ENCODE results near the gene DNAJC13.
A peak's percentile ranks its signal among the peaks of the same experiment; 100 is the strongest.
"Not testable (repeated sequence)": the region's sequence is repeated elsewhere in the genome, so short reads cannot be mapped to it uniquely, and the experiment has no call there.

Gene DNAJC13

GRCh38 chr3:132382688-132383194 lies 34.6 kb upstream of the DNAJC13 start:
- no peaks in the 10 kb centered on the region for H3K36me3 ChIP-seq (ENCODE audit: control insufficient read depth, insufficient read depth, low read length)
- peaks cover 20% of the 10 kb centered on the region for H3K4me1 ChIP-seq (ENCODE audit: control insufficient read depth, insufficient read depth, low read length)
- H3K27me3 ChIP-seq (ENCODE audit: control insufficient read depth, insufficient read depth, low read length): no peaks in the 10 kb centered on the region
- peak overlapping the region; percentile 92 for H3K27ac ChIP-seq (ENCODE audit: low read depth, low read length)
- H3K9me3 ChIP-seq (ENCODE audit: control insufficient read depth, insufficient read depth, low read length): peaks cover 4% of the 10 kb centered on the region; the same call in 1 of the 2 replicates
- H3K4me3 ChIP-seq (ENCODE audit: low read depth, low read length): peak overlapping the region; percentile 47
- no peak overlapping the region for H3K9ac ChIP-seq (ENCODE audit: low read depth, low read length)

DNA sequence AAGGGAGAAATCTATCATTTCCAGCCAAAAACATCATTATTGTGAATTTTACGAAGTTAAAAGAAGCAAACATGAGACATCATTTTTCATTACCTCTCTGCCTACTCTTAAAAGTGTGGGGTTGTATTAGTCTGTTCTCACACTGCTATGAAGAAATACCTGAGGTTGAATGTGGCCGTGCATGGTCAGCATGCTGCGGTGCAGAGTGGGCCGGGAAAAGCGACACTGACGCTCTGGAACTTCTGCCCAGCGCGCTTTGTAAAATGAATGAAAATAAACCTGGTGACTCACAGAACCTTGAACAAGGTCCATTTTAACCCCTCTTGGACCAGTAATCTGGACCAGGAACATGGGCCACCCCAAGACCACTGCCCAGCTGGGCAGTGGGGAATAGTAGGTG lies 31.0 kb upstream of the DNAJC13 start:
- Histone ChIP-seq H3K9ac (ENCODE audit: low read depth, low read length) (no peak overlapping the region), H3K4me1 (ENCODE audit: control insufficient read depth, insufficient read depth, low read length) (peaks cover 17% of the 10 kb centered on the region), H3K36me3 (ENCODE audit: control insufficient read depth, insufficient read depth, low read length) (no peaks in the 10 kb centered on the region), H3K9me3 (ENCODE audit: control insufficient read depth, insufficient read depth, low read length) (no peaks in the 10 kb centered on the region), H3K27me3 (ENCODE audit: control insufficient read depth, insufficient read depth, low read length) (no peaks in the 10 kb centered on the region), H3K4me3 (ENCODE audit: low read depth, low read length) (no peak overlapping the region), H3K27ac (ENCODE audit: low read depth, low read length) (no peak overlapping the region)

DNA sequence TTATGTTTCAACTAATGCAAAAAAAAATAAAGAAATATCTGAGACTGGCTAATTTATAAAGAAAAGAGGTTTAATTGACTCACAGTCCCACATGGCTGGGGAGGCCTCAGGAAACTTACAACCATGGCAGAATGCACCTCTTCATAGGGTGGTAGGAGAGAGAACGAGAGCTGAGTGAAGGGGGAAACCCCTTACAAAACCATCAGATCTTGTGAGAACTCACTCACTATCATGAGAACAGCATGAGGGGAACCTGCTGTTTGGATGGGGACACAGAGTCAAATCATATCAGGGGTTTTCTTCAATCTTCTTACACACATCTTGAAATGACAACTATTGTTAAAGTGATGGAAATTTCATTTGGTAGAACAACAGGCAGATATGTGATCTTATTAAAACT lies 24.6 kb upstream of the DNAJC13 start:
- H3K36me3 ChIP-seq (ENCODE audit: control insufficient read depth, insufficient read depth, low read length); H3K27me3 ChIP-seq (ENCODE audit: control insufficient read depth, insufficient read depth, low read length); H3K27ac ChIP-seq (ENCODE audit: low read depth, low read length); H3K9me3 ChIP-seq (ENCODE audit: control insufficient read depth, insufficient read depth, low read length); H3K9ac ChIP-seq (ENCODE audit: low read depth, low read length); H3K4me3 ChIP-seq (ENCODE audit: low read depth, low read length); H3K4me1 ChIP-seq (ENCODE audit: control insufficient read depth, insufficient read depth, low read length): not testable (repeated sequence)

DNA sequence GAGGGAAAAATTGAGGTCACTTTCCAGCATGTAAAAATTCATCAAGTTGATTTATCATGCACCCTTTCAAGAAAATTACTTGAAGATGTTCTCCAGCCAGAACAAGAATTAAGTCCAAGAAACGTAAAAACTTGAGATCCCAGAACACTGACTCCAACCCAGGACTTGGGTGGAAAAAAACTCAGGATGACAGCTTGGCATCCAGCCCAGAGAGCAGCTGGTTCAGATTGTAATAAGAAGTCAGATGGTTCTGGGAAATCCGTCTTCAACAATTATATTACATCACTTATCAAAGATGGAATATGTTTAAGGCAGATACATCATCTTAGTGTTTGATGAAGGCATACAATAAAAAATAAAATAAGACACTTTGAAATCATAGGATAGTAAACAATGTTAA lies 23.0 kb upstream of the DNAJC13 start:
- Histone ChIP-seq H3K27ac (ENCODE audit: low read depth, low read length) (no peak overlapping the region), H3K4me1 (ENCODE audit: control insufficient read depth, insufficient read depth, low read length) (no peaks in the 10 kb centered on the region), H3K9ac (ENCODE audit: low read depth, low read length) (no peak overlapping the region), H3K27me3 (ENCODE audit: control insufficient read depth, insufficient read depth, low read length) (no peaks in the 10 kb centered on the region), H3K4me3 (ENCODE audit: low read depth, low read length) (no peak overlapping the region), H3K9me3 (ENCODE audit: control insufficient read depth, insufficient read depth, low read length) (no peaks in the 10 kb centered on the region), H3K36me3 (ENCODE audit: control insufficient read depth, insufficient read depth, low read length) (no peaks in the 10 kb centered on the region)

DNA sequence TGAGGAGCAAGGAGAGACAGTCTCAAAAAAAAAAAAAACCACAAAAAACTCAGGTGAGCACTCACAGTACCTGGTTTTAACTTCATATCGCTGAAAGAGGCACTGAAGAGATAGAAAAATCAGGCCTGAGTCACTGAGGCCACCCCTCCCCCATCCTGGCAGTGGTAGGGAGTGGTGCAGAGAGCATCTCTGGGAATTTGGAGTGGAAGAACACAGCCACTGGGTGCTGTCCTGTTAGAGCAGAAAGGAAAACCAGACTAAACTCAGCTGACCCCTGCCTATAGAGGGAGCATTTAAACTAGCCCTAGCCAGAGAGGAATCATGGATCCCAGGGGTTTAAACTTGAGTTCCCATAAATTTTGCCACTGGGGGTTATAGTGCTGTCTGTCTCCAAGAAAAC lies 22.2 kb upstream of the DNAJC13 start:
- H3K4me3 ChIP-seq (ENCODE audit: low read depth, low read length): no peak overlapping the region
- H3K4me1 ChIP-seq (ENCODE audit: control insufficient read depth, insufficient read depth, low read length): no peaks in the 10 kb centered on the region
- H3K36me3 ChIP-seq (ENCODE audit: control insufficient read depth, insufficient read depth, low read length): no peaks in the 10 kb centered on the region
- H3K9me3 ChIP-seq (ENCODE audit: control insufficient read depth, insufficient read depth, low read length): no peaks in the 10 kb centered on the region
- no peak overlapping the region for H3K27ac ChIP-seq (ENCODE audit: low read depth, low read length)
- H3K9ac ChIP-seq (ENCODE audit: low read depth, low read length): no peak overlapping the region
- H3K27me3 ChIP-seq (ENCODE audit: control insufficient read depth, insufficient read depth, low read length): no peaks in the 10 kb centered on the region

GRCh38 chr3:132396255-132396654 lies 21.0 kb upstream of the DNAJC13 start:
- no peak overlapping the region for H3K9ac ChIP-seq (ENCODE audit: low read depth, low read length)
- no peaks in the 10 kb centered on the region for H3K27me3 ChIP-seq (ENCODE audit: control insufficient read depth, insufficient read depth, low read length)
- H3K9me3 ChIP-seq (ENCODE audit: control insufficient read depth, insufficient read depth, low read length): no peaks in the 10 kb centered on the region

GRCh38 chr3:132396776-132397175 lies 20.5 kb upstream of the DNAJC13 start:
- not testable (repeated sequence) for H3K4me3 ChIP-seq (ENCODE audit: low read depth, low read length); H3K9ac ChIP-seq (ENCODE audit: low read depth, low read length); H3K27me3 ChIP-seq (ENCODE audit: control insufficient read depth, insufficient read depth, low read length); H3K4me1 ChIP-seq (ENCODE audit: control insufficient read depth, insufficient read depth, low read length); H3K27ac ChIP-seq (ENCODE audit: low read depth, low read length); H3K36me3 ChIP-seq (ENCODE audit: control insufficient read depth, insufficient read depth, low read length); H3K9me3 ChIP-seq (ENCODE audit: control insufficient read depth, insufficient read depth, low read length)

More at GRCh38 chr3:132396255-132396654, 21.0 kb upstream of the DNAJC13 start:
- Histone ChIP-seq H3K4me3 (ENCODE audit: low read depth, low read length) (no peak overlapping the region), H3K4me1 (ENCODE audit: control insufficient read depth, insufficient read depth, low read length) (no peaks in the 10 kb centered on the region), H3K36me3 (ENCODE audit: control insufficient read depth, insufficient read depth, low read length) (no peaks in the 10 kb centered on the region), H3K27ac (ENCODE audit: low read depth, low read length) (no peak overlapping the region)

DNA sequence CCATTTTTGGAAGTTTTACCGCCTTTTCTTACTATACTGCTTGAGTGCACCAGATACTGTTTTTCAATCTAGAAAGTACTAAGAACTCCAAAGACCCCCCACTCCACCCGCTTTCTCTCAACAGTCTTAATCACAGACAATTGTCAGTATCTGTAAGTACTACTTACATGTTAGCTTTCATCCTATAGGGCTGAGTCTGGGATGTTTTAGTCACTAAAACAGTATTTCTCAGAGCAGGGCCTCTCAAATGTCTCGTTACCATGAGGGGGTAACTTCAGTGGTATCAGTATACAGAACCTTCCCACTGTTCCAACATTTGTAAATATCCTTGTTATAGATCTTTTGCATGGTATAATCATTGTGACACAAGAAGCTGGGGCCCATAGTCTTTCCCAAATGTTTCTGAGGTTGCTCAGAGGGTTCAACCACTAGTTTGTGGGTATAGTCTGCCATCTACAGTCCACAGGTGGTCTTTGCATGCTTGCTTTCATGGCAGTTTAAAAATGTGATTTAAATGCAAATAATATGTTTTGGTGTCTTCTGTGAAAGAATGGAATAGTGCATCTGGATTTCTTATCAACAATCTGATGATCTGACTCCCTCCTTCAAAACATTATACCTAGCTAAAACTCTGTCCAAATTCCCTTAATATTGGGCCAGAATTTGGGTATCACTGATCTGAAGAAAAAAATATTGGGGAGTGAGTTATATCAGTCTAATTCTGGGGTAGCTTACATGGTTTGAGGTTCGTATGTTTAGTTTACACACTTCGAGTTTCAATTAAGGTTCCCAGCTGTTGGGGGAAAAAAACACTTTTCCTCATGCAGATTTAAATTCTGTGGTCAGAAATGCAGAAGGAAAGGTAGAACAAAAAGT lies 18.0 kb upstream of the DNAJC13 start:
- Histone ChIP-seq H3K9ac (ENCODE audit: low read depth, low read length) (no peak overlapping the region), H3K4me1 (ENCODE audit: control insufficient read depth, insufficient read depth, low read length) (no peaks in the 10 kb centered on the region), H3K27ac (ENCODE audit: low read depth, low read length) (no peak overlapping the region), H3K36me3 (ENCODE audit: control insufficient read depth, insufficient read depth, low read length) (no peaks in the 10 kb centered on the region), H3K9me3 (ENCODE audit: control insufficient read depth, insufficient read depth, low read length) (no peaks in the 10 kb centered on the region), H3K27me3 (ENCODE audit: control insufficient read depth, insufficient read depth, low read length) (no peaks in the 10 kb centered on the region), H3K4me3 (ENCODE audit: low read depth, low read length) (no peak overlapping the region)

DNA sequence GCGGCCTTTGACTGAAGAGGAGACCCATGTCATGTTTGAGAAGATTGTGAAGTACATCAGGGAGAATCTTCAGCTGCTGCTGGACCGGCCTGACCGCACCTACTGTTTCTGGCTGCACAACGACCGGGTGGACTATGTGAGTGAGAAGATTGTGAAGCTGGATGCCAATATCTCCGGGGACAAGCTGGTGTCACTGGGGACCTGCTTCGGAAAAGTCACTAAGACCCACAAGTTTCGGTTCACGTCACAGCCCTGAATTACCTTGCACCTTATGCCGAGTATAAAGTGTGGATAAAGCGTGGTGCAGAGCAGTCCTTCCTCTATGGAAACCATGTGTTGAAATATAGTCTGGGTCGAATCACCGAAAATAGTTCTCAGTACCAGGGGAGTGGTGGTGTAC lies 16.0 kb upstream of the DNAJC13 start:
- Histone ChIP-seq H3K27ac (ENCODE audit: low read depth, low read length) (no peak overlapping the region), H3K27me3 (ENCODE audit: control insufficient read depth, insufficient read depth, low read length) (no peaks in the 10 kb centered on the region), H3K36me3 (ENCODE audit: control insufficient read depth, insufficient read depth, low read length) (no peaks in the 10 kb centered on the region), H3K9me3 (ENCODE audit: control insufficient read depth, insufficient read depth, low read length) (no peaks in the 10 kb centered on the region), H3K4me3 (ENCODE audit: low read depth, low read length) (no peak overlapping the region), H3K9ac (ENCODE audit: low read depth, low read length) (no peak overlapping the region), H3K4me1 (ENCODE audit: control insufficient read depth, insufficient read depth, low read length) (no peaks in the 10 kb centered on the region)

- H3K9me3 ChIP-seq (ENCODE audit: control insufficient read depth, insufficient read depth, low read length): no peaks in the 10 kb centered on the region
- H3K9ac ChIP-seq (ENCODE audit: low read depth, low read length): no peak overlapping the region
- H3K36me3 ChIP-seq (ENCODE audit: control insufficient read depth, insufficient read depth, low read length): no peaks in the 10 kb centered on the region
- no peaks in the 10 kb centered on the region for H3K4me1 ChIP-seq (ENCODE audit: control insufficient read depth, insufficient read depth, low read length)
- no peak overlapping the region for H3K27ac ChIP-seq (ENCODE audit: low read depth, low read length)
- H3K27me3 ChIP-seq (ENCODE audit: control insufficient read depth, insufficient read depth, low read length): no peaks in the 10 kb centered on the region
- H3K4me3 ChIP-seq (ENCODE audit: low read depth, low read length): no peak overlapping the region
Measured at GRCh38 chr3:132404276-132404675, 13.0 kb upstream of the DNAJC13 start.

GRCh38 chr3:132405188-132405587 lies 12.1 kb upstream of the DNAJC13 start:
- Histone ChIP-seq H3K27me3 (ENCODE audit: control insufficient read depth, insufficient read depth, low read length) (no peaks in the 10 kb centered on the region), H3K4me3 (ENCODE audit: low read depth, low read length) (no peak overlapping the region), H3K9me3 (ENCODE audit: control insufficient read depth, insufficient read depth, low read length) (no peaks in the 10 kb centered on the region), H3K27ac (ENCODE audit: low read depth, low read length) (no peak overlapping the region), H3K9ac (ENCODE audit: low read depth, low read length) (no peak overlapping the region), H3K36me3 (ENCODE audit: control insufficient read depth, insufficient read depth, low read length) (no peaks in the 10 kb centered on the region), H3K4me1 (ENCODE audit: control insufficient read depth, insufficient read depth, low read length) (no peaks in the 10 kb centered on the region)

All from HUES48 (cell line).